HG03097 (cell line): ENCODE measurements around the gene VAV1.
A peak's percentile ranks its signal among the peaks of the same experiment; 100 is the strongest.
"Not testable (repeated sequence)": the region's sequence is repeated elsewhere in the genome, so short reads cannot be mapped to it uniquely, and the experiment has no call there.

ENCODE experiments used
- ATAC-seq: cut with Tn5 transposase; IDR thresholded peaks from one replicate; pipeline ENCODE4 v1.9.1; 2021; ENCODE audit not compliant: unreplicated experiment, low FRiP score

Gene VAV1

GRCh38 chr19:6754136-6754535, 18.4 kb upstream of the VAV1 start:
- no peak for ATAC-seq

GRCh38 chr19:6754653-6755463, 17.6 kb upstream of the VAV1 start:
- no peak for ATAC-seq

- no peak for ATAC-seq
Observed at GRCh38 chr19:6760606-6761005, 11.9 kb upstream of the VAV1 start.

- no peak for ATAC-seq
Observed at GRCh38 chr19:6761053-6761676, 11.3 kb upstream of the VAV1 start.

GRCh38 chr19:6762253-6762797, 10.2 kb upstream of the VAV1 start:
- ATAC-seq: not testable (repeated sequence)

- no peak for ATAC-seq
Observed at GRCh38 chr19:6765738-6766356, 6.7 kb upstream of the VAV1 start.

- ATAC-seq: no peak
Observed at GRCh38 chr19:6766357-6767080, 6.0 kb upstream of the VAV1 start.

- ATAC-seq: no peak
Observed at GRCh38 chr19:6767081-6767356, 5.5 kb upstream of the VAV1 start.

- ATAC-seq: peak; percentile 65
Observed at GRCh38 chr19:6767357-6768235, 4.9 kb upstream of the VAV1 start, which contains the start of gene SH2D3A. Gene SH2D3A (minus strand): TSS chr19:6767435. CDS start chr19:6763748, 3,687 bp downstream.

GRCh38 chr19:6768236-6768785, 4.2 kb upstream of the VAV1 start:
- peak; percentile 1 for ATAC-seq

GRCh38 chr19:6769006-6769619, 3.4 kb upstream of the VAV1 start:
- no peak for ATAC-seq

- ATAC-seq: not testable (repeated sequence)
Observed at GRCh38 chr19:6771648-6772027, 870 bp upstream of the VAV1 start.

GRCh38 chr19:6772866-6773322, 386 bp downstream of the VAV1 start:
- ATAC-seq: no peak

GRCh38 chr19:6773323-6773931, 919 bp downstream of the VAV1 start:
- ATAC-seq: no peak

- ATAC-seq: no peak
Observed at GRCh38 chr19:6774821-6775707, 2.6 kb downstream of the VAV1 start.

- not testable (repeated sequence) for ATAC-seq
Observed at GRCh38 chr19:6776045-6776444, 3.5 kb downstream of the VAV1 start.

- ATAC-seq: no peak
Observed at GRCh38 chr19:6776999-6777398, 4.5 kb downstream of the VAV1 start.

GRCh38 chr19:6777434-6777833, 4.9 kb downstream of the VAV1 start:
- no peak for ATAC-seq
